GM19240 (cell line): ENCODE measurements around the gene TECPR1.

Experiments
- DNase-seq: peaks from one replicate; pipeline ENCODE4 v3.0.0; 2011; ENCODE audit warnings: low spot score; ENCODE audit not compliant: insufficient read length

TECPR1 gene

DNA sequence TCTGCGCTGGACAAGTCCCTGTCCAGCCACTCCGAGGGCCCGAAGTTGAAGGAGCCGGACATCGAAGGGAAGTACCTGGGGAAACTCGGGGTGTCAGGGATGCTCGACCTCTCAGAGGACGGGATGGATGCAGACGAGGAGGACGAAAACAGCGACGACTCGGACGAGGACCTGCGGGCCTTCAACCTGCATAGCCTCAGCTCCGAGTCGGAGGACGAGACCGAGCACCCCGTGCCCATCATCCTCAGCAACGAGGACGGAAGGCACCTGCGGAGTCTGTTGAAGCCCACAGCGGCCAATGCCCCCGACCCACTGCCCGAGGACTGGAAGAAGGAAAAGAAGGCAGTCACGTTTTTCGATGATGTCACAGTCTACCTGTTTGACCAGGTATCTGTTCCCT, 57.8 kb downstream of the TECPR1 start:
- DNase-seq: no peak

DNA sequence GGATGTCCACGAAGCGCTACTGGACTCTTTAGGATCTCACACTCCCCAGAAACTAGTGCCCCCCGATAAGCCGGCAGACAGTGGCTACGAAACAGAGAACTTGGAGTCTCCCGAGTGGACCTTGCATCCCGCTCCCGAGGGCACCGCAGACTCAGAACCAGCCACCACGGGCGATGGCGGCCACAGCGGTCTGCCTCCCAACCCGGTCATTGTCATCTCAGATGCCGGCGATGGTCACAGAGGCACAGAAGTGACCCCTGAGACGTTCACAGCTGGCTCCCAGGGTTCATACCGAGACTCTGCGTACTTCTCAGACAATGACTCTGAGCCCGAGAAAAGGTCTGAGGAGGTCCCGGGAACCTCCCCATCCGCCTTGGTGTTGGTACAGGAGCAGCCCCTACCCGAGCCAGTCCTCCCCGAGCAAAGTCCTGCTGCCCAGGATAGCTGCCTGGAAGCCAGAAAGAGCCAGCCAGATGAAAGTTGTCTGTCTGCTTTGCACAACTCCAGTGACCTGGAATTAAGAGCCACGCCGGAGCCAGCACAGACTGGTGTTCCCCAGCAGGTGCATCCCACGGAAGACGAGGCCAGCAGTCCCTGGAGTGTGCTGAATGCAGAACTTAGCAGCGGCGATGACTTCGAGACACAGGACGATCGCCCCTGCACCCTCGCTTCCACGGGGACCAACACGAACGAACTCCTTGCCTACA, 58.4 kb downstream of the TECPR1 start:
- DNase-seq: no peak

- DNase-seq: no peak
Observed at GRCh38 chr7:98192781-98193457, 59.1 kb downstream of the TECPR1 start.

- no peak for DNase-seq
Observed at GRCh38 chr7:98191668-98192431, 60.2 kb downstream of the TECPR1 start.

- no peak for DNase-seq
Observed at GRCh38 chr7:98189559-98189958, 62.5 kb downstream of the TECPR1 start.

GRCh38 chr7:98187138-98187502, 64.9 kb downstream of the TECPR1 start:
- no peak for DNase-seq

- no peak for DNase-seq
Observed at GRCh38 chr7:98186452-98187137, 65.4 kb downstream of the TECPR1 start.

- no peak for DNase-seq
Observed at GRCh38 chr7:98185101-98185500, 66.9 kb downstream of the TECPR1 start.

- no peak for DNase-seq
Observed at GRCh38 chr7:98180751-98181150, 71.3 kb downstream of the TECPR1 start.

DNA sequence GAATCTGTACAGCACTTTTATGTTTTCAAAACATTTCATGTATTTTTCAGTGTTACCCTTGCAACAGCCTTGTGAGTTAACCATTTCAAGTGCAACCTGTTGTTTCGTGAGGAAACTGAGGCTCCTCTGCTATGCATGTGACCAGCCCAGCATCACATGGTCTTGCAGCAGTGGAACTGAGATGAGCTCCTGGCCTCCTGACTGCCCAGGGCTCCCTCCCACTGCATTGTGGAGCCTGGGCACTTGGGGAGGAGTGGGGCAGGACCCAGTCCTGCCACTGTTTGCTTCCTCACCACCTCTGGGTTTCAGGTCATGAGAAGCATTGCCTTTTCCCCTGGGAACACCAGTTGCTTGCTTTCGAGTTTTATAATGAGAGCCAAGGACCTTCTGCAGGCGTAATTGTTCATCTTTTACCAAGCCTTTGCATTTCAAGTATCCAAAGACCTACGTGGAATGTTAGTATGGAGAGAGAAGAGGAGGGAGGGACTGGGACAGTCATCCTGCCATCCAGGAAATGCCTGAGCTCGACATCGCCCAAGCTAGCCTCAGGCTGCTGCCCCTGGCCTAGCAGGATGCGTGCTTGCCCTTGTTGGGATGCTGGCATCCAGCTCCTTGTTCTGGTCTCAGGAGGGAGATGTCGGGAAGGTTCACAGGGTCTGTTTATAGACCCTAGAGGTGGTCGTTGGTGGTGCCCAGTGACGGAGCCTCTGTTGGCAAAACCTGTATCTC, 73.1 kb downstream of the TECPR1 start:
- DNase-seq: no peak

DNA sequence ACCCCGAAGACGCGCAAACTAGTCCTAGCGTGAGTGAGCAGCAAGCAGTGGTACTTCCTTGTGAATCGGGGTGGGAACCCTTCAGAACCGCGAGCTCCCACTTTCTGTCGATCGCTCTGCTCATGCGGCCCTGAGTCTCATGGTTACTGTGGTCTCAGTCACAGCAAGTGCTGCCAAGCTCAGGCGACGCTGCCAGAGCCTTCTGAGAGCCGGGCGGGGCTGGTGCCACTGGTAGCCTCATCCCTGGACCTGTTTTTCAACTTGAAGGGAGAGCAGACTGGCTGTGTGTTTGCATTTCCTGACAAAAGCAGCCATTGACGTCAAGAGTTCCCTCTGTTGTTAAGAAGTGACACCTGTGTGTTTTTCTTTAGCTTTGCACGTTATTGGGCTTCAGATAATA, 73.7 kb downstream of the TECPR1 start:
- no peak for DNase-seq

- DNase-seq: no peak
Observed at GRCh38 chr7:98177553-98177952, 74.5 kb downstream of the TECPR1 start.

DNA sequence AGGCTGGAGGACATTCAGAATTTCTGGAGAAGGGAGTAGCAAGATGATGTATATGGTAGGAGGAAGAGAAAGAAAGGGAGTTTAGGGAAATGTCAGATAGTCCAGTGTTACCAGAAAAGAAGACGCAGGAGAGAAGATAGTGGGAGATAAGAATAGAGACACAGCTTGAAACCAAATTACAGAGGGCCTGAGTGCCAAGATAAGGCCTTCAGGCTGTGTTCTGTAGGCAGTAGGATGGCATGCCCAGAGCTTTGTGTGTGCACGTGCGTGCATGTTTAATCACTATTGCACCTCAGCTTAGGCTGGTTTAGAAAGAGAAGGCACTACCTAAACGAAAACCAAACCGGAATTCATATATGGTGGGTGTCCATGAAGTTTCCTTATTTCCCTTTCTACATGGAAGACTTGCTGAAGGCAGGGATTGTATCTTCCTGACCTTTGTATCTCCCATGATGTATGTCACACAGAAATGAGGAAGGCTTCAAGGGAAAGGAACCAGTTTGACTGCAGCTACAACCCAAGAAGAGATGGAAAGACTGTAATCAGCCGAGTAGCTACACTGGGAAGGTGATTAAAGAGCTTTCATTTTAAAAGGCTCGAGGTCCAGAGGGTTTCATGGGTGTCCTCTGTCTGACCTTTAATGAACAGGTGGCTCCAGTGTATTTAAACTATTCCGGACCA, 76.6 kb downstream of the TECPR1 start:
- no peak for DNase-seq

DNA sequence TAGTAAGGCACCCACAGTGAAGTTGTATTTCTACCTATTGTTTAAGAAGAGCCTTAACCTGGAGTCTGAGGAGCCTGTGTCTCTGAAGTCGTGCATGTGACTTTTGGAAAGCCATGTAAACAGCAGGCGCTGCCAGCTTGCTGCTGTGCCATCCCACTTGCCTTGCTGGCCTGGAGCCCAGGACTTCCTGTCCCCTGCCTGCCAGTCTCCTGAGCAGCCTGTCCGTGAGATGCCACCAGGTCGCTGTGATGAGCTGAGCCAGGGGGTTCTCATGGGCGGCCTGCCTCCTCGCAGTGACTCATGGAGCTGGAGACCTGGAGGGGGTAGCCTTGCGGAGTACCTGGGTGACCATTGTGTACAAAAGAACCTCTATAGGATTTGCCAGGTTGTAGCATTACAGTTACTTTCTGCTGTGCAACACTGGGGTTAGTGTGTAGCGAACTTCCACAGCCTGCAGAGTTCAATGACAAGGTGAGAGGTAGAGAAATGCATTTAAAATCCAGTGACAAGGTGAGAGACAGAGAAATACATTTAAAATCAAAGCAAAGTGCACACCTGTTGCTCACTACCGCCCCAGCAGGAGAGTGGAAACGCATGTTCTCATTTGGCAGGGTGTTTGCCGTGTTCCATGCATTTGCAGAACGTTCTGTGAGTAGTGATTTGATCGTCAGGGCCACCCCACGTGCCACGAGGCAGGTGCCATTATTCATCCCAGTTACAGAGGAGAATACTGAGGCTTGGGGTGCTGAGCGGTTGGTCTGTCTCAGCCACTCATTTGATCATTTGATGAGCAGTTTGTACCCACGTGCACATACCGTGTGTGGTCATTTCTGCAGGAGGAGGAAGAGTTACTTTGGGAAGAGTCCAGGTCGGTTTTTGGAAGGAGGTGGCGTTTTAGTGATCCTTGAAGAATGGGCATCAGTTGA, 77.4 kb downstream of the TECPR1 start:
- no peak for DNase-seq

DNA sequence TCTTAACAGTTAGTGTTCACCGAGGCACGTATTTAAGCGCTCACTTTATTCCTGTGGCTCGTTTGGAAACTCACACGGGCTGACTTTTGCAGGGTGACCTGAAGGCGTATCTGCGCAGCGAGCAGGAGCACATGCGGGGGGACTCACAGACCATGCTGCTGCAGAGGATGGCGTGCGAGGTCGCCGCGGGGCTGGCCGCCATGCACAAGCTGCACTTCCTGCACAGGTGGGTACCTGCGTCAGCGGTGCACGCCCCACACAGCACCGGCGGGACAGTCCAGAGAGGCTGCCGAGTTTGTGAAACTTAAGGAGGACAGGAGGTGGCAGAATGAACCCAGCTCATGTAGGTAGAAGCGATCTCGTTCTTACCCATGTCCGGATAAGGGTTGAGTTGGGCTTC, 80.6 kb downstream of the TECPR1 start:
- no peak for DNase-seq

GRCh38 chr7:98170966-98171365, 81.1 kb downstream of the TECPR1 start:
- no peak for DNase-seq

DNA sequence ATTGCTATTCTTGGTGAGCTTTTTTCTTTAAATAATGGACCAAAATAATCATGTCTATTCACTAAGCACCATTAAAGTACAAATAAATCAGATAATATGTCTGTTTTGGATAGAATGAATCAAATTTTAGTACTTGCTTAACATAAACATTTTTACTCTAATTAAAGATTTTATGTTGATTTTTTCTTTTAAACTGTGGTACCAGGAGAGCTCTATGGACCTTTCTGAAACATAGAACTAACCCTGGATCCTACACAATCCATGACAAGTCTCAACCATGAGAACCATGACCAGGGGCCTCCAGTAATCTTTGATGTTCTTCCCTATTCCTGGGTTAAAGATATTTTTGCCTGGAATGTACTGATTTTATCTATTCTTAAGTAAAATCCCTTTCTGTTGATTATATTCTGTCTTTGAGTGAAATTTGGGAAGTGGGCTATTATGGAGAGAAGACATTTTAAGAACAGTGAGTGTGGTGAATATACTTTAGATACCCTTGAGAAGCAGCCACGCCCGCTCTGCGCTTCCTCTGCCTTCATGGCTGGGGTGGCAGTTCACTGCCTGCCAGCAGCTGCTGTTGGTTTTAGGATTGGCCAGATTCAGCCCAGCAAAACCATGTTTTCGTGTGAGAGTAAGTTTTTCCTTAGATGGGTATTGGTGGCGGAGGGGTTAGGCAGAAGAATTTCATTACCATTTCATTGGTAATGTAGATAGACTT, 83.0 kb downstream of the TECPR1 start:
- DNase-seq: no peak

GRCh38 chr7:98168181-98168903, 83.7 kb downstream of the TECPR1 start:
- DNase-seq: peak; percentile 62
